Activated CD8-positive, alpha-beta memory T cell treated with anti-CD3 and anti-CD28 coated beads for 24 hours (primary cell): ENCODE measurements around the gene HGFAC.

Experiments
- DNase-seq: peaks from one replicate; pipeline ENCODE4 v3.0.0-alpha.2; 2020

HGFAC gene

GRCh38 chr4:3464349-3464905 is 22.7 kb downstream of the HGFAC start:
- no peak for DNase-seq

- DNase-seq, result no peak
These were observed 23.3 kb downstream of the HGFAC start for GRCh38 chr4:3464911-3465697.

- no peak for DNase-seq
These were observed 24.2 kb downstream of the HGFAC start for GRCh38 chr4:3465698-3466671.

- DNase-seq, result no peak
These were observed 25.2 kb downstream of the HGFAC start for GRCh38 chr4:3466691-3467600.

GRCh38 chr4:3467601-3468031 is 25.8 kb downstream of the HGFAC start:
- no peak for DNase-seq

GRCh38 chr4:3468154-3468553 is 26.4 kb downstream of the HGFAC start:
- DNase-seq, result no peak

- no peak for DNase-seq
These were observed 27.0 kb downstream of the HGFAC start for GRCh38 chr4:3468804-3469203.

- DNase-seq, result no peak
These were observed 27.8 kb downstream of the HGFAC start for GRCh38 chr4:3469386-3470243.

GRCh38 chr4:3470244-3471097 is 28.7 kb downstream of the HGFAC start:
- no peak for DNase-seq

- no peak for DNase-seq
These were observed 29.5 kb downstream of the HGFAC start for GRCh38 chr4:3471098-3471760.

- no peak for DNase-seq
These were observed 30.1 kb downstream of the HGFAC start for GRCh38 chr4:3471886-3472285.

- no peak for DNase-seq
These were observed 30.8 kb downstream of the HGFAC start for GRCh38 chr4:3472411-3473141.

GRCh38 chr4:3473181-3473950 is 31.6 kb downstream of the HGFAC start:
- no peak for DNase-seq

- DNase-seq, result no peak
These were observed 32.4 kb downstream of the HGFAC start for GRCh38 chr4:3473996-3474765.

- DNase-seq, result no peak
These were observed 33.4 kb downstream of the HGFAC start for GRCh38 chr4:3475041-3475712.

- no peak for DNase-seq
These were observed 34.0 kb downstream of the HGFAC start for GRCh38 chr4:3475713-3476260.

GRCh38 chr4:3476341-3476747 is 34.6 kb downstream of the HGFAC start:
- DNase-seq, result no peak
